Sigmoid colon (tissue), 4 donors: ENCODE results near the gene FAM98B.

Source experiments
- EP300 ChIP-seq, 4 donors: sonication (generic); formaldehyde crosslinking; IDR thresholded peaks; one replicate each; pipeline ENCODE4 v1.6.1; 2017; ENCODE audit warnings: antibody characterized with exemption in 4 of 4
- POLR2A ChIP-seq, 2 donors: fragments of 450-650 bp; IDR thresholded peaks; one replicate each; pipeline ENCODE4 v1.6.1; 2016; ENCODE audit warnings: antibody characterized with exemption in 2 of 2, mild to moderate bottlenecking in 2 of 2, moderate library complexity in 2 of 2
- POLR2AphosphoS5 ChIP-seq, 4 donors: sonication (generic); formaldehyde crosslinking; IDR thresholded peaks; one replicate each; pipeline ENCODE4 v1.6.1; 2017; ENCODE audit warnings: antibody characterized with exemption in 4 of 4
- TF ChIP-seq, protein P1 (sequence below), 4 experiments: fragments of 450-650 bp in 3 of 4; fragments of 200-600 bp in 1 of 4; IDR thresholded peaks; one replicate each; pipeline ENCODE4 v1.5.1; 2016 to 2019; ENCODE audit warnings: antibody characterized with exemption in 4 of 4, mild to moderate bottlenecking in 3 of 4, moderate library complexity in 2 of 4

DNA sequence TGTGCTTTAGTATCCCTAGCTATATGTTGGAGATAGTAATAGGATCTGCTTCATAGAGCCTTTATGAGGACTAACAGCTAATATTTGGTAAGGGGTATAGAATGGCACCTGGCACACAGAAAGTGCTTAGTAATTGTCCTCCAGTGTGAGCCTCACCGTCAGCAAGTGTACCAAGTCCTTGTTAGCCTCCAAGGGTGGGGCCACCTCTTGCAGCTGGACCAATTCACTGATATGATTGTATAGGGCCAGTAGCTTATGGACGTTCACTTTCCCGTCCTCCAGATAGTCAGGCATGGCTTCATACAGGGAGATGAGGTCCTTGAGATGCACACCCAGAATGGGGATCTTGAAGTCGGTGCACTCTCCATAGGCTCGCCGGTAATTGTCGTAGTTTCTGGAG lies 53.6 kb downstream of the FAM98B start:
- no peak for TF ChIP-seq EP300 (IDR thresholded peaks at IDR 0.05)
- TF ChIP-seq, protein P1, sequence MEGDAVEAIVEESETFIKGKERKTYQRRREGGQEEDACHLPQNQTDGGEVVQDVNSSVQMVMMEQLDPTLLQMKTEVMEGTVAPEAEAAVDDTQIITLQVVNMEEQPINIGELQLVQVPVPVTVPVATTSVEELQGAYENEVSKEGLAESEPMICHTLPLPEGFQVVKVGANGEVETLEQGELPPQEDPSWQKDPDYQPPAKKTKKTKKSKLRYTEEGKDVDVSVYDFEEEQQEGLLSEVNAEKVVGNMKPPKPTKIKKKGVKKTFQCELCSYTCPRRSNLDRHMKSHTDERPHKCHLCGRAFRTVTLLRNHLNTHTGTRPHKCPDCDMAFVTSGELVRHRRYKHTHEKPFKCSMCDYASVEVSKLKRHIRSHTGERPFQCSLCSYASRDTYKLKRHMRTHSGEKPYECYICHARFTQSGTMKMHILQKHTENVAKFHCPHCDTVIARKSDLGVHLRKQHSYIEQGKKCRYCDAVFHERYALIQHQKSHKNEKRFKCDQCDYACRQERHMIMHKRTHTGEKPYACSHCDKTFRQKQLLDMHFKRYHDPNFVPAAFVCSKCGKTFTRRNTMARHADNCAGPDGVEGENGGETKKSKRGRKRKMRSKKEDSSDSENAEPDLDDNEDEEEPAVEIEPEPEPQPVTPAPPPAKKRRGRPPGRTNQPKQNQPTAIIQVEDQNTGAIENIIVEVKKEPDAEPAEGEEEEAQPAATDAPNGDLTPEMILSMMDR (IDR thresholded peaks at IDR 0.05) = no peak
- no peak for TF ChIP-seq POLR2A (IDR thresholded peaks at IDR 0.05)
- TF ChIP-seq POLR2AphosphoS5 (IDR thresholded peaks at IDR 0.05) = no peak
